Astrocyte (in vitro differentiated cells and primary cell): Measurements from ENCODE around the gene MTURN. TPM values are rescaled to one million over a fixed set of nuclear protein-coding genes. Genes with fewer than 3 reads are reported as not detected.
"Not testable (repeated sequence)": the region's sequence is repeated elsewhere in the genome, so short reads cannot be mapped to it uniquely, and the experiment has no call there.

Source experiments
- DNase-seq: peaks from one replicate; pipeline ENCODE4 v3.0.0-alpha.2; 2010; ENCODE audit warnings: low read depth
- FAIRE-seq: peaks from 2 replicates; lab custom pipeline; 2011; peaks lifted over from hg19 to GRCh38; lab: Jason Lieb, UNC
- H2AFZ ChIP-seq: 2 replicates; pipeline ENCODE4 v1.6.0; 2012; ENCODE audit warnings: low read depth, low read length, inconsistent platforms
- H3K27ac ChIP-seq: 2 replicates; pipeline ENCODE4 v1.5.1; 2011; ENCODE audit warnings: low read depth, low read length, inconsistent platforms
- H3K27me3 ChIP-seq: 2 replicates; pipeline ENCODE4 v1.6.0; 2011; ENCODE audit warnings: low read length, inconsistent platforms; ENCODE audit not compliant: insufficient read depth
- H3K36me3 ChIP-seq: 2 replicates; pipeline ENCODE4 v1.5.1; 2011; ENCODE audit warnings: low read length, inconsistent platforms; ENCODE audit not compliant: insufficient read depth
- H3K4me1 ChIP-seq: 2 replicates; pipeline ENCODE4 v1.5.1; 2011; ENCODE audit warnings: low read length, inconsistent platforms; ENCODE audit not compliant: insufficient read depth
- H3K4me2 ChIP-seq: 2 replicates; pipeline ENCODE4 v1.6.0; 2012; ENCODE audit warnings: low read length, inconsistent platforms
- H3K4me3 ChIP-seq: 2 replicates; pipeline ENCODE4 v1.5.1; 2011; ENCODE audit warnings: low read depth, mild to moderate bottlenecking, low read length, inconsistent platforms; ENCODE audit not compliant: insufficient read depth
- H3K79me2 ChIP-seq: 2 replicates; pipeline ENCODE4 v1.6.0; 2012; ENCODE audit warnings: mild to moderate bottlenecking, low read length, inconsistent platforms; ENCODE audit not compliant: insufficient read depth
- H3K9ac ChIP-seq: 2 replicates; pipeline ENCODE4 v1.6.0; 2012; ENCODE audit warnings: mild to moderate bottlenecking, low read length, inconsistent platforms
- H3K9me3 ChIP-seq: 2 replicates; pipeline ENCODE4 v1.5.1; 2012; ENCODE audit warnings: low read depth, mild to moderate bottlenecking, low read length, inconsistent platforms; ENCODE audit not compliant: insufficient read depth
- H4K20me1 ChIP-seq: 2 replicates; pipeline ENCODE4 v1.6.0; 2012; ENCODE audit warnings: low read length, inconsistent platforms; ENCODE audit not compliant: insufficient read depth
- H3K27ac Mint-ChIP-seq: one replicate; pipeline ENCODE4 v1.8.0; 2021; ENCODE audit warnings: mild to moderate bottlenecking, mixed read lengths; ENCODE audit not compliant: unreplicated experiment
- H3K27me3 Mint-ChIP-seq: one replicate; pipeline ENCODE4 v1.8.0; 2021; ENCODE audit warnings: low read depth, mixed read lengths; ENCODE audit not compliant: unreplicated experiment
- H3K36me3 Mint-ChIP-seq: one replicate; pipeline ENCODE4 v1.8.0; 2021; ENCODE audit warnings: low read depth, mixed read lengths; ENCODE audit not compliant: unreplicated experiment
- H3K4me1 Mint-ChIP-seq: one replicate; pipeline ENCODE4 v1.8.0; 2021; ENCODE audit warnings: low read depth, mixed read lengths; ENCODE audit not compliant: unreplicated experiment
- H3K4me3 Mint-ChIP-seq: one replicate; pipeline ENCODE4 v1.8.0; 2021; ENCODE audit warnings: mild to moderate bottlenecking, moderate library complexity, mixed read lengths; ENCODE audit not compliant: unreplicated experiment
- H3K9me3 Mint-ChIP-seq: one replicate; pipeline ENCODE4 v1.8.0; 2021; ENCODE audit warnings: mild to moderate bottlenecking, mixed read lengths; ENCODE audit not compliant: unreplicated experiment
- EZH2 ChIP-seq: IDR thresholded peaks from 2 replicates; pipeline ENCODE4 v1.6.1; 2012; ENCODE audit warnings: mild to moderate bottlenecking, low read length, inconsistent platforms; ENCODE audit not compliant: insufficient read depth
- total RNA-seq: library from RNA; stranded (reverse); gene quantifications from 2 replicates; pipeline ENCODE4 v1.2.1, GENCODE V29; 2021
- TF ChIP-seq, protein P1 (sequence below): IDR thresholded peaks from 2 replicates; pipeline ENCODE4 v1.5.1; 2011; ENCODE audit warnings: low read depth, mild to moderate bottlenecking, inconsistent platforms, low read length, moderate library complexity; ENCODE audit not compliant: insufficient read depth

The MTURN gene
- total RNA-seq, 1 donor from 2014 or later: 9.3 TPM

DNA sequence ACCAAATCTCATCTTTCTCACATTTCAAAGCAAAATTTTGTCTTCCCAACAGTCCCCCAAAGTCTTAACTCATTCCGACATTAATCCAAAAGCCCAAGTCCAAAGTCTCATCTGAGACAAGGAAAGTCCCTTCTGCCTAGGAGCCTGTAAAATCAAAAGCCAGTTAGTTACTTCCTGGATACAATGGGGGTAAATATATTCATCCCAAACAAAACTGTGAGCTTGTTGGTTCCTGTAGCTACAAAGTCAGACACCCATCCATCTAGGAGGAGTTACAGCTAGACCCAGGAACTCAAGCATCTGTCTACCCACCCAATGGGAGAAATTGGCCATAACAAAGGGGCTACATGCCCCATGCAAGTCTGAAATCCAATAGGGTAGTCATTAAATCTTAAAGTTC, 51.9 kb downstream of the MTURN start:
- H3K9ac ChIP-seq: no peak overlapping the region
- no peaks in the 10 kb centered on the region for H4K20me1 ChIP-seq
- Mint-ChIP-seq H3K27me3 (no peaks in the 10 kb centered on the region), H3K4me3 (no peak overlapping the region), H3K36me3 (peaks cover 7% of the 10 kb centered on the region), H3K9me3 (peaks cover 27% of the 10 kb centered on the region), H3K27ac (peak overlapping the region; percentile 30), H3K4me1 (peaks cover 8% of the 10 kb centered on the region)
- H2AFZ ChIP-seq: no peak overlapping the region
- TF ChIP-seq, protein P1, sequence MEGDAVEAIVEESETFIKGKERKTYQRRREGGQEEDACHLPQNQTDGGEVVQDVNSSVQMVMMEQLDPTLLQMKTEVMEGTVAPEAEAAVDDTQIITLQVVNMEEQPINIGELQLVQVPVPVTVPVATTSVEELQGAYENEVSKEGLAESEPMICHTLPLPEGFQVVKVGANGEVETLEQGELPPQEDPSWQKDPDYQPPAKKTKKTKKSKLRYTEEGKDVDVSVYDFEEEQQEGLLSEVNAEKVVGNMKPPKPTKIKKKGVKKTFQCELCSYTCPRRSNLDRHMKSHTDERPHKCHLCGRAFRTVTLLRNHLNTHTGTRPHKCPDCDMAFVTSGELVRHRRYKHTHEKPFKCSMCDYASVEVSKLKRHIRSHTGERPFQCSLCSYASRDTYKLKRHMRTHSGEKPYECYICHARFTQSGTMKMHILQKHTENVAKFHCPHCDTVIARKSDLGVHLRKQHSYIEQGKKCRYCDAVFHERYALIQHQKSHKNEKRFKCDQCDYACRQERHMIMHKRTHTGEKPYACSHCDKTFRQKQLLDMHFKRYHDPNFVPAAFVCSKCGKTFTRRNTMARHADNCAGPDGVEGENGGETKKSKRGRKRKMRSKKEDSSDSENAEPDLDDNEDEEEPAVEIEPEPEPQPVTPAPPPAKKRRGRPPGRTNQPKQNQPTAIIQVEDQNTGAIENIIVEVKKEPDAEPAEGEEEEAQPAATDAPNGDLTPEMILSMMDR: no peak
- no peak for TF ChIP-seq EZH2
- no peaks in the 10 kb centered on the region for H3K4me1 ChIP-seq
- no peaks in the 10 kb centered on the region for H3K79me2 ChIP-seq
- H3K36me3 ChIP-seq: no peaks in the 10 kb centered on the region
- no peaks in the 10 kb centered on the region for H3K9me3 ChIP-seq
- no peak overlapping the region for H3K4me2 ChIP-seq
- H3K4me3 ChIP-seq: no peak overlapping the region
- no peaks in the 10 kb centered on the region for H3K27me3 ChIP-seq
- DNase-seq: no peak
- no peak for FAIRE-seq
- H3K27ac ChIP-seq: no peak overlapping the region

GRCh38 chr7:30187513-30187912, 52.7 kb downstream of the MTURN start:
- FAIRE-seq: no peak
- H3K27me3 ChIP-seq: no peaks in the 10 kb centered on the region
- no peaks in the 10 kb centered on the region for H3K36me3 ChIP-seq
- H3K36me3 Mint-ChIP-seq: peaks cover 8% of the 10 kb centered on the region
- H3K79me2 ChIP-seq: no peaks in the 10 kb centered on the region
- H3K4me3 ChIP-seq: no peak overlapping the region
- no peak overlapping the region for H2AFZ ChIP-seq
- H3K9me3 Mint-ChIP-seq: peaks cover 28% of the 10 kb centered on the region
- DNase-seq: no peak
- no peaks in the 10 kb centered on the region for H4K20me1 ChIP-seq
- TF ChIP-seq, protein P1: no peak
- no peaks in the 10 kb centered on the region for H3K9me3 ChIP-seq
- H3K4me2 ChIP-seq: no peak overlapping the region
- no peak overlapping the region for H3K27ac ChIP-seq
- H3K27me3 Mint-ChIP-seq: peaks cover 4% of the 10 kb centered on the region
- H3K27ac Mint-ChIP-seq: no peak overlapping the region
- no peak overlapping the region for H3K9ac ChIP-seq
- no peak overlapping the region for H3K4me3 Mint-ChIP-seq
- no peaks in the 10 kb centered on the region for H3K4me1 ChIP-seq
- H3K4me1 Mint-ChIP-seq: peaks cover 8% of the 10 kb centered on the region

DNA sequence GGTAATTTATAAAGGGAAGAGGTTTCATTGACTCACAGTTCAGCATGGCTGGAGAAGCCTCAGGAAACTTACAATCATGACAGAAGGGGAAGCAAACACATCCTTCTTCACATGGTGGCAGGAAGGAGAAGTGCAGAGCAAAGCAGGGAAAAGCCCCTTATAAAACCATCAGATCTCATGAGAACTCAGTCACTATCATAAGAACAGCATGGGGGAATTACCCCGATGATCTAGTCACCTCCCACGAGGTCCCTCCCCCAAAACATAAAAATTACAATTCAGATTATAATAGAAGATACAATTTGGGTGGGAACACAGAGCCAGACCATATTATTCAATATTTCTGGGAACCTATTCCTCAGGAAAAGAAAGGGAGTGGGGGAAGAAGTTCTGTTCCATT, 53.6 kb downstream of the MTURN start:
- H3K9ac ChIP-seq, FAIRE-seq: not testable (repeated sequence)

More for the DNA sequence above, 53.6 kb downstream of the MTURN start:
- H3K9me3 Mint-ChIP-seq: peaks cover 29% of the 10 kb centered on the region
- H3K4me3 ChIP-seq, H3K27me3 ChIP-seq, H2AFZ ChIP-seq, H3K4me2 ChIP-seq, H3K27me3 Mint-ChIP-seq, H3K4me3 Mint-ChIP-seq, H3K4me1 Mint-ChIP-seq, DNase-seq, H3K4me1 ChIP-seq, H3K27ac ChIP-seq, H3K79me2 ChIP-seq, H3K27ac Mint-ChIP-seq, H3K36me3 Mint-ChIP-seq, H3K36me3 ChIP-seq, H4K20me1 ChIP-seq, H3K9me3 ChIP-seq: not testable (repeated sequence)
